ENCODE results near the gene COA1. TPM values are rescaled to one million over a fixed set of nuclear protein-coding genes. Genes with fewer than 3 reads are reported as not detected.

The COA1 gene
- total and polyA plus RNA-seq, 8 donors = 41.5 to 89.2 (median 75.6) TPM

DNA sequence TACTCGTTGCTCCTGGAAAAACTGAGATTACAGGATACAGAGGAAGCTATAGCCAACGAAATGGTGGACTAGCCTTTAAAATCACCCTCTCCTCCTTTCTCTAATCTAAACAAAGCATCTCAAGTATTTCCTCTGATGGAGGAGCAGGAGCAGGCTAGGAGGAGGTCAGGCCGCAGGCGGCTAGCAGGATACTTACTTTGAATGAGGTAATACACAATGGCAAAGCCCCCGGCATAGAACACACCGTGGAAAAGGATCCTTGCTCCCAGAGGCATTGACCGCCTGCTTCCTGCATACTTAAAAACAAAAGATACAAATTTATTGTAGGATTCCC lies 82.0 kb downstream of the COA1 start:
- DNase-seq = no peak
- peak overlapping the region; percentile 93 to 95 for H3K27ac ChIP-seq
- no peaks in the 10 kb centered on the region for H3K9me3 ChIP-seq
- peak; percentile 33 for ATAC-seq
- peaks cover 40 to 68% of the 10 kb centered on the region in 2 donors for H3K4me1 ChIP-seq
- TF ChIP-seq CTCF (IDR thresholded peaks at IDR 0.05) = no peak
- peaks cover 0 to 29% of the 10 kb centered on the region in 2 donors for H3K36me3 ChIP-seq
- no peak overlapping the region for H3K4me3 ChIP-seq
- intact Hi-C loops (cut with DNase I) = no loop called here
- H3K27me3 ChIP-seq = no peaks in the 10 kb centered on the region

DNA sequence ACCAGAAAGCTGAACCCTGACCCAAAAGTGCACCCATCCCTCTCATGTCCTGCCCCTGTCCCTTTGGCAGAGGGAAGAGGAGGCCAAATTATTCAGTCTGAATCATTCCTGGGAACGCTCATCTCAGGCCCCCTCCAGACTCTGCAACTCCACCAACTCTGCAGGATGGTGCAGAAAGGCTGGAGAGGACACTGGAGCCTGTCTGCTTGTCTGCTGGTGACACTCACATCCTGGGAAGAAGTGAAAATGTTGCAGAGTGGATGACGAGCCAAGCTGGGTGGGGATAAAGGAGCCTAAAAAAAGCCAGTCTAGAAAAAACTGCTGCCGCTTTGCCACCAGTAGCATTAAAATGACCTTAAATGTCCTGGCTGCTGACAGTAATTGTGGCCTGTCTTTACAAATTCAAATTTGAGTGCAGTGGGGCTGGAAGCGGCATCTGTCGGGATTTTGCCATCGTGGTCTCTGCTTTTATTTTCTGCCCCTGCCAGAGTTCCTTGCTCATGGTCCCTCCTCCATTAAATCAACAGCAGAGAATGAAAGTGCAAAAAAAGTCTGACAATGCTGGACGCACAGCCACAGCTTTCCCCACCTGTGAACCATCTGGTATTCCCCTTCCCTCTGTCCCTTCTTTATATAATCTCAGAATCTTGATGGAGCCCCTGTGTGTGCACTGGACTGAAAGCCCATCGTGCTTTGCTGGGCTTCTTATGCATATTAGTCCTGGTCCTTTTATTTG lies 82.6 kb downstream of the COA1 start:
- TF ChIP-seq CTCF (IDR thresholded peaks at IDR 0.05) = no peak
- Histone ChIP-seq H3K36me3 (peaks cover 0 to 33% of the 10 kb centered on the region in 2 donors), H3K9me3 (no peaks in the 10 kb centered on the region), H3K4me1 (peaks cover 38 to 67% of the 10 kb centered on the region in 2 donors), H3K27ac (peak overlapping the region; percentile 93 to 95), H3K4me3 (no peak overlapping the region), H3K27me3 (no peaks in the 10 kb centered on the region)
- DNase-seq = no peak
- ATAC-seq = no peak
- intact Hi-C loops (cut with DNase I) = no loop called here

DNA sequence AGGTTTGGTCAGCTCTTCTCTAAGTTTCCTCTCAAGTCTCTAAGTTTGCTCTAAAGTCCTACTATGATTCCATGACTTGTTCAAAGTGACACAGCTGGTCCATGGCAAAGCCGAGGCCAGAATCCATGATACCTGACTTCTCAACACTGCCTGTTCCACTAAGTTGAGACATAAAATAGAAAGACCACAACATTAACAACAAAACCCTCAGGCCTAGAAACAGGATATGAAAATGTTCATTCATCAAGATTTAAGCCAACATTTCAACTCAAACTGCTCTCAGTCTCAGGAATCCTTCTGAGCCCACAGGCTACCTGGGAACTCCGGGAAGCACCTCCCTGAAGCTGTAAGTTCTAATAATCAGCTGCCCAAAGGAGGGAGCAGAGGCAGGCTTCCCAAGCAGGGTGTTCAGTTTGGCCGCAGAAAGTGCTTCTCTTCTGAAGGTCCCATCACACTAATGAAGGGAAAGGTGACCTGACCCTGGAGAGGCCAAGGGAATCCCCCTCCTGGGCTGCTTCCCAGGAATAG lies 83.6 kb downstream of the COA1 start:
- intact Hi-C loops (cut with DNase I) = no loop called here
- Histone ChIP-seq H3K9me3 (no peaks in the 10 kb centered on the region), H3K36me3 (peaks cover 0 to 41% of the 10 kb centered on the region in 2 donors), H3K27me3 (no peaks in the 10 kb centered on the region), H3K4me3 (no peak overlapping the region), H3K4me1 (peaks cover 32 to 58% of the 10 kb centered on the region in 2 donors), H3K27ac (peak overlapping the region in 1 of 2 donors; percentile 95)
- no peak for TF ChIP-seq CTCF (IDR thresholded peaks at IDR 0.05)
- ATAC-seq (no peak), DNase-seq (no peak)

GRCh38 chr7:43643846-43644245 lies 85.5 kb downstream of the COA1 start:
- H3K27ac ChIP-seq = peak overlapping the region in 1 of 2 donors; percentile 10
- no peaks in the 10 kb centered on the region for H3K9me3 ChIP-seq
- H3K36me3 ChIP-seq = peaks cover 0 to 60% of the 10 kb centered on the region in 2 donors
- H3K4me1 ChIP-seq = peaks cover 31 to 58% of the 10 kb centered on the region in 2 donors
- H3K4me3 ChIP-seq = no peak overlapping the region
- no peaks in the 10 kb centered on the region for H3K27me3 ChIP-seq
- DNase-seq (no peak), ATAC-seq (no peak)
- intact Hi-C loops (cut with DNase I) = no loop called here
- no peak for TF ChIP-seq CTCF (IDR thresholded peaks at IDR 0.05)

DNA sequence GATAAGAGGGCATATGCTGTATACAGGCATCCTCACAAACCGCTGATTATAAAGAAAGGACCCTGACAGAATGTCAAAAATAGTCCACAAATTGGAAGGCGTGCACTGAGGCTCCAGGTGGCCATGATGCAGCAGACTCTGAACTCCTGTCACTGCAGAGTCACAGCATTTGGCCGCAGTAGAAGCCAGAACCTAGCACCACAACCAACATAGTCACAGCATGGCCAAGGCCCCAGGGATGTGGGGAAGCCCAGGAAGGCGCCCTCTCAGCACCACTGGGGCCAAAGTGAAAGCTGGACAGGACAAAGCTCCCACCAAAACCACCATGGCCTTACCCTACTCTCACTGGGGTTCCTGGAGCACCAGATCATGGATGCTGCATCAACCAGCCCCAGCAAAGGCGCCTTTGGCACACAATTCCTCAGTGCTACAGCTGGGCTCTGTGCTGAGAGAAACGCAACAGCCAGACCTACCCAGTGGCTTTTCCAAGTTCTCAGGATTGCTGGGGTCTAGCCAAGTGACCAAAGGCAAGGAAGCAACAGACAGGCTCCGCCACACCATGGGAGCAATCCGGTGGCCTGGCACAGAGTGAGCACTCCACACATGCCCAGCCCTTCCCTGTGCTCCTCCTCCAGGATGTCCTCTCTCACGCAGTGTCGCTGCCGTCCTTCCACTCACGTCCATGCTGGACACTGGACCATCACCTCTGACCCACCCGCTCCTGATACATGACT lies 86.3 kb downstream of the COA1 start:
- H3K27ac ChIP-seq = no peak overlapping the region
- DNase-seq = no peak
- no peak overlapping the region for H3K4me3 ChIP-seq
- no peak for ATAC-seq
- peaks cover 23 to 57% of the 10 kb centered on the region in 2 donors for H3K4me1 ChIP-seq
- no peaks in the 10 kb centered on the region for H3K9me3 ChIP-seq
- H3K27me3 ChIP-seq = no peaks in the 10 kb centered on the region
- no peak for TF ChIP-seq CTCF (IDR thresholded peaks at IDR 0.05)
- H3K36me3 ChIP-seq = peaks cover 0 to 62% of the 10 kb centered on the region in 2 donors
- intact Hi-C loops (cut with DNase I) = no loop called here
